Measurements from ENCODE around the gene MSI2. TPM values are rescaled to one million over a fixed set of nuclear protein-coding genes. Genes with fewer than 3 reads are reported as not detected.

The MSI2 gene
- total and polyA plus RNA-seq, 12 donors: 25.5 to 135 (median 121) TPM

DNA sequence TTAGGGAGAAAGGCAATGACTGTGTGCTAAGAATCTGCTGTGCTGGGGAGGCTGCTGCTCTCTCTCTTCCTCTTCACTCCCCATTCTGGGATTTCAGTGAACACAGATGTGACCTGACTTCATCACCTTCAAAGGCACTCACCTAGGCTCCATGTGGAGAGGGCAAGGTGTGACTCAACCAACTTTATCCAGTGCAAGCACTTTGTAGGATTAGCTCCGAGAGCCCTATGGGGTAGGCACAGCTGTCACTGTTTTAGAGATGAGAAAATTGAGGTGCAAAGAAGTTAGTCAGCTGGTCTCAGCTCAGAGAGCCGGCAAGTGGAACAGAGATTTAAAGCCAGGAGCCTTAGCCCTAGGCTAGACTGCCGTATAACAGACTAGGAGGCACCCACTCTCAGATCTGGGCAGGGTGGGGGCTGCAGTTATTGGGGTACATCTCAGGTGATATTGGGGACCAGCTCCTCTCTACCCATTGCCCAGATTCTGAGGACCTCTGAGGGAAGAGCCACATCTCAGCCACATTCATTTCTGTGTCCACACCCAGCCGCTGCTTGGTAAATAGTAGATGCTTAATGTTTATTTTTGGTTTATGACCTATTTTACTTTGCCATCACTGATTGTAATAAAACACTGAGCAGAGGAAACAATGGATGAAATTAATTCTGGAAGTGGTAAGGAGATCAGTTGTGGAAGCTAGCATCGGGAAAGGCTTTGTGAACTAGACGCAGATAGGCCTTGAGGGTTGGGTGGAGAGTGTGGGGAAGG is 350.0 kb downstream of the MSI2 start:
- peak overlapping the region in 9 of 10 donors; percentile 70 to 95 (median 87) for H3K27ac ChIP-seq
- WGBS, 2 donors: 82 to 86% methylated on average over 6 of the region's 6 CpGs

GRCh38 chr17:57607553-57608120 is 351.3 kb downstream of the MSI2 start:
- H3K27ac ChIP-seq: no peak overlapping the region
- ATAC-seq (no peak), DNase-seq (no peak)
- no peak for TF ChIP-seq CTCF (IDR thresholded peaks at IDR 0.05)
- intact Hi-C loops (cut with DNase I): loop anchor here in 5 of 10 donors (5.0 to 10.0 kb wide), 4 partner anchors 60 to 1325 kb away; no protein-coding TSS in a partner anchor
- WGBS, 2 donors: 93% methylated on average over 12 of the region's 12 CpGs
- peaks cover 15 to 52% (median 37%) of the 10 kb centered on the region in 9 donors for H3K4me1 ChIP-seq
- no peaks in the 10 kb centered on the region for H3K36me3 ChIP-seq
- H3K4me3 ChIP-seq: no peak overlapping the region
- no peaks in the 10 kb centered on the region for H3K9me3 ChIP-seq
- no peaks in the 10 kb centered on the region for H3K27me3 ChIP-seq

More for the DNA sequence above, 350.0 kb downstream of the MSI2 start:
- ATAC-seq (no peak), DNase-seq (no peak)
- no peak overlapping the region for H3K4me3 ChIP-seq
- no peaks in the 10 kb centered on the region for H3K36me3 ChIP-seq
- no peaks in the 10 kb centered on the region for H3K27me3 ChIP-seq
- intact Hi-C loops (cut with DNase I): loop anchor here in 5 of 10 donors (5.0 to 10.0 kb wide), 4 partner anchors 61 to 1324 kb away; no protein-coding TSS in a partner anchor
- H3K4me1 ChIP-seq: peaks cover 15 to 53% (median 40%) of the 10 kb centered on the region in 9 donors
- no peaks in the 10 kb centered on the region for H3K9me3 ChIP-seq
- TF ChIP-seq CTCF (IDR thresholded peaks at IDR 0.05): no peak

DNA sequence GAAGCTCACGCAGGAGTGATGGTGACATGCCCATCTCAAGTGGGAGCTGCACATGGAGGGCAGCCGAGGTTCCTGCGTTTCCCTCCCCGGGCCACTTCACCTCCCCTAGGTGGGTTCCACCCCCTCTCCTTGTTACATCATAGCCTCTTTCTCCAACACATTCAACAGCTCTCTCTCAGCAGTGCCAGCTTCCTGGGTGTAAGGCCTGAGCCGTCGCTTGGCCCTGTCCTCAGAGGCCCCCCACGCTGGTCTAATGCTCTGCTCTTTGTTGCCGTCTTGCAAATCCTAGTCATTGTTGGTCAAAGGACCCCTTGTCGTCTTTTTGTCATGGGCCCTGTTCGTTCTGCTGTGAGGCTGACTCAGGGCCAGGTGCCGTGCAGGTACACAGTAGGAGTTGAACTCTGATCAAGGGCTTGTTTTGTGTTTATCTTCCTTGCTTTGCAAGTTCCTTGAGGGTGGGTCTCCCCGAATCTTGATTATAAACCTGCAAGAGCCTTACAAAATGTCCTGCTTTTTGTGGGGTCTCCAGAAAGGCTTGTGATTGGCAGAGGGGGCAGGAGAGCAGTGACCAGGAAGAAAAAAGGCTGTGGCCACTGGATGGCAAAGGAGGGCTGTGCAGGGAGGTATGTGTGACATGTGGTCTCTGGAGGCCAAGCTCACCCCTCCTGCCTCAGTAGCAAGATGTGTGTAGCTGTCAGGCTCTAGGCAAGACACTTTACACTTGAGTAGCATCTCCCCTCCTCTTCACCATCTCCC is 352.2 kb downstream of the MSI2 start:
- intact Hi-C loops (cut with DNase I): loop anchor here in 5 of 10 donors (5.0 to 10.0 kb wide), 4 partner anchors 59 to 1326 kb away; no protein-coding TSS in a partner anchor
- Histone ChIP-seq H3K4me1 (peaks cover 15 to 45% (median 33%) of the 10 kb centered on the region in 9 donors), H3K4me3 (no peak overlapping the region), H3K27me3 (no peaks in the 10 kb centered on the region), H3K27ac (peak overlapping the region in 2 of 10 donors; percentile 1 to 6), H3K9me3 (no peaks in the 10 kb centered on the region), H3K36me3 (no peaks in the 10 kb centered on the region)
- DNase-seq (no peak), ATAC-seq (no peak)
- no peak for TF ChIP-seq CTCF (IDR thresholded peaks at IDR 0.05)
- WGBS, 2 donors: 88 to 92% methylated on average over 12 of the region's 12 CpGs
